ENCODE data around the gene KRABD2.
"Not testable (repeated sequence)": the region's sequence is repeated elsewhere in the genome, so short reads cannot be mapped to it uniquely, and the experiment has no call there.

The KRABD2 gene

GRCh38 chr17:8375738-8376259, 705 bp downstream of the KRABD2 start:
- peaks cover 0 to 32% (median 24%) of the 10 kb centered on the region in 4 donors for H3K4me1 ChIP-seq (ENCODE audit: control insufficient read depth in 4 of 4, insufficient read depth in 4 of 4, low read length in 3 of 4)
- no peak for DNase-seq (ENCODE audit: low spot score)
- no peak for TF ChIP-seq ZBTB33 (IDR thresholded peaks at IDR 0.05)
- TF ChIP-seq FOXA2 (IDR thresholded peaks at IDR 0.05) = no peak
- TF ChIP-seq REST (IDR thresholded peaks at IDR 0.05) = no peak
- TF ChIP-seq ATF3 (IDR thresholded peaks at IDR 0.05) = no peak
- TF ChIP-seq GABPA (IDR thresholded peaks at IDR 0.05 in 1 of 2, conservative IDR thresholded peaks at IDR 0.05 in 1 of 2) = no peak
- TF ChIP-seq HNF4A (conservative IDR thresholded peaks at IDR 0.05) = no peak
- no peak for TF ChIP-seq TAF1 (conservative IDR thresholded peaks at IDR 0.05)
- no peak for TF ChIP-seq NR2F2 (IDR thresholded peaks at IDR 0.05)
- no peak for TF ChIP-seq FOXA1 (IDR thresholded peaks at IDR 0.05)
- peak overlapping the region; percentile 74 to 92 (median 77) for H3K4me3 ChIP-seq (ENCODE audit: low read depth in 1 of 3, low read length in 3 of 3)
- peak overlapping the region; percentile 69 to 93 for H3K9ac ChIP-seq (ENCODE audit: low read depth in 1 of 2, low read length in 2 of 2)
- no peaks in the 10 kb centered on the region for H3K27me3 ChIP-seq (ENCODE audit: control insufficient read depth in 4 of 4, insufficient read depth in 4 of 4, low read length in 3 of 4)
- H3K36me3 ChIP-seq (ENCODE audit: control insufficient read depth in 4 of 4, insufficient read depth in 3 of 4, low read depth in 1 of 4, low read length in 3 of 4) = peaks cover 8 to 33% (median 29%) of the 10 kb centered on the region in 4 donors
- WGBS = 25% methylated on average over 18 of the region's 18 CpGs
- H3K9me3 ChIP-seq (ENCODE audit: control insufficient read depth in 4 of 4, low read length in 3 of 4) = no peaks in the 10 kb centered on the region
- H3K27ac ChIP-seq (ENCODE audit: low read depth in 1 of 2, low read length in 2 of 2) = peak overlapping the region; percentile 44 to 74

- not testable (repeated sequence) for H3K27me3 ChIP-seq (ENCODE audit: control insufficient read depth in 4 of 4, insufficient read depth in 4 of 4, low read length in 3 of 4); H3K27ac ChIP-seq (ENCODE audit: low read depth in 1 of 2, low read length in 2 of 2); H3K9me3 ChIP-seq (ENCODE audit: control insufficient read depth in 4 of 4, low read length in 3 of 4); H3K9ac ChIP-seq (ENCODE audit: low read depth in 1 of 2, low read length in 2 of 2); H3K4me3 ChIP-seq (ENCODE audit: low read depth in 1 of 3, low read length in 3 of 3); DNase-seq (ENCODE audit: low spot score)
- WGBS = 97% methylated on average over 26 of the region's 26 CpGs
- Histone ChIP-seq H3K36me3 (ENCODE audit: control insufficient read depth in 4 of 4, insufficient read depth in 3 of 4, low read depth in 1 of 4, low read length in 3 of 4) (peaks cover 10 to 24% (median 22%) of the 10 kb centered on the region in 4 donors), H3K4me1 (ENCODE audit: control insufficient read depth in 4 of 4, insufficient read depth in 4 of 4, low read length in 3 of 4) (peaks cover 0 to 20% (median 17%) of the 10 kb centered on the region in 4 donors)
Measured at GRCh38 chr17:8373856-8374255, 2.6 kb downstream of the KRABD2 start.

- H3K27ac ChIP-seq (ENCODE audit: low read depth in 1 of 2, low read length in 2 of 2) = no peak overlapping the region
- no peak overlapping the region for H3K4me3 ChIP-seq (ENCODE audit: low read depth in 1 of 3, low read length in 3 of 3)
- H3K9ac ChIP-seq (ENCODE audit: low read depth in 1 of 2, low read length in 2 of 2) = no peak overlapping the region
- peaks cover 6 to 18% (median 14%) of the 10 kb centered on the region in 4 donors for H3K36me3 ChIP-seq (ENCODE audit: control insufficient read depth in 4 of 4, insufficient read depth in 3 of 4, low read depth in 1 of 4, low read length in 3 of 4)
- H3K27me3 ChIP-seq (ENCODE audit: control insufficient read depth in 4 of 4, insufficient read depth in 4 of 4, low read length in 3 of 4) = no peaks in the 10 kb centered on the region
- H3K4me1 ChIP-seq (ENCODE audit: control insufficient read depth in 4 of 4, insufficient read depth in 4 of 4, low read length in 3 of 4) = peaks cover 0 to 20% (median 16%) of the 10 kb centered on the region in 4 donors
- DNase-seq (ENCODE audit: low spot score) = no peak
- H3K9me3 ChIP-seq (ENCODE audit: control insufficient read depth in 4 of 4, low read length in 3 of 4) = no peaks in the 10 kb centered on the region
- 92% methylated on average over 7 of the region's 7 CpGs for WGBS
- TF ChIP-seq RAD21 (IDR thresholded peaks at IDR 0.05) (no peak), REST (IDR thresholded peaks at IDR 0.05) (no peak), RXRA (IDR thresholded peaks at IDR 0.05) (no peak), MAX (IDR thresholded peaks at IDR 0.05) (no peak)
Measured at GRCh38 chr17:8372422-8372821, 4.1 kb downstream of the KRABD2 start.

All from liver (tissue), 7 donors.